OCI-LY3 (cell line): ENCODE results near the gene IL1RAPL1.

Source experiments
- H2AFZ ChIP-seq: fragments of 200-600, 300-600 bp; shearing (Covaris generic); 2 replicates; pipeline ENCODE4 v1.6.0; 2014; ENCODE audit warnings: antibody characterized with exemption, low read depth, low read length
- H3K27ac ChIP-seq: fragments of 200-600, 300-600 bp; sonication (generic); 2 replicates; pipeline ENCODE4 v1.5.1; 2014; ENCODE audit warnings: mild to moderate bottlenecking, low read length, moderate library complexity, mixed read lengths
- H3K27me3 ChIP-seq: fragments of 200-600, 300-600 bp; sonication (generic); 2 replicates; pipeline ENCODE4 v1.6.1; 2014; ENCODE audit warnings: low read depth, low read length, mixed read lengths
- H3K36me3 ChIP-seq: fragments of 200-600, 300-600 bp; sonication (generic); replicated peaks from 2 replicates; pipeline ENCODE3; 2014; ENCODE audit warnings: low read depth, low read length, mixed read lengths
- H3K4me1 ChIP-seq: fragments of 300-600, 200-600 bp; sonication (generic); 2 replicates; pipeline ENCODE4 v1.6.1; 2014; ENCODE audit warnings: low read length, mixed read lengths
- H3K4me2 ChIP-seq: fragments of 200-600, 300-600 bp; sonication (generic); 2 replicates; pipeline ENCODE4 v1.6.1; 2014; ENCODE audit warnings: low read length, mixed read lengths
- H3K4me3 ChIP-seq: fragments of 300-600, 200-600 bp; sonication (generic); 2 replicates; pipeline ENCODE4 v1.5.1; 2014; ENCODE audit warnings: antibody characterized with exemption, mild to moderate bottlenecking, low read length, moderate library complexity
- H3K79me2 ChIP-seq: fragments of 300-600, 200-600 bp; shearing (Covaris generic); 2 replicates; pipeline ENCODE4 v1.6.1; 2014; ENCODE audit warnings: mild to moderate bottlenecking, low read length, mixed read lengths
- H3K9ac ChIP-seq: fragments of 300-600, 200-600 bp; shearing (Covaris generic); 2 replicates; pipeline ENCODE4 v1.6.0; 2014; ENCODE audit warnings: mild to moderate bottlenecking, low read length, moderate library complexity
- H3K9me3 ChIP-seq: fragments of 200-600, 300-600 bp; shearing (Covaris generic); 2 replicates; pipeline ENCODE4 v1.6.1; 2014; ENCODE audit warnings: low read length, mixed read lengths; ENCODE audit not compliant: insufficient read depth
- H4K20me1 ChIP-seq: fragments of 200-600, 300-600 bp; sonication (generic); 2 replicates; pipeline ENCODE4 v1.6.1; 2016; ENCODE audit warnings: low read length, mixed read lengths; ENCODE audit not compliant: insufficient read depth
- CTCF ChIP-seq: fragments of 200-600, 300-600 bp; sonication (generic); IDR thresholded peaks from 2 replicates; pipeline ENCODE4 v1.5.1; 2014; ENCODE audit warnings: antibody characterized with exemption, low read length, low read depth
- EZH2phosphoT487 ChIP-seq: fragments of 200-600 bp; shearing (Covaris generic); IDR thresholded peaks from 2 replicates; pipeline ENCODE4 v1.6.1; 2018; ENCODE audit warnings: antibody characterized with exemption, mixed run types, low read depth

Gene IL1RAPL1

GRCh38 chrX:29043746-29044145 is 456.5 kb downstream of the IL1RAPL1 start:
- no peaks in the 10 kb centered on the region for H3K27me3 ChIP-seq
- TF ChIP-seq EZH2phosphoT487: no peak
- no peak for TF ChIP-seq CTCF
- no peak overlapping the region for H3K9ac ChIP-seq
- no peaks in the 10 kb centered on the region for H3K79me2 ChIP-seq
- H3K27ac ChIP-seq: no peak overlapping the region
- H3K9me3 ChIP-seq: no peaks in the 10 kb centered on the region
- H3K36me3 ChIP-seq: no peaks in the 10 kb centered on the region
- H4K20me1 ChIP-seq: no peaks in the 10 kb centered on the region
- H3K4me1 ChIP-seq: peaks cover 4% of the 10 kb centered on the region; the same call in 1 of the 2 replicates
- H2AFZ ChIP-seq: no peak overlapping the region
- no peak overlapping the region for H3K4me2 ChIP-seq
- no peak overlapping the region for H3K4me3 ChIP-seq

- H3K9ac ChIP-seq: no peak overlapping the region
- H3K79me2 ChIP-seq: no peaks in the 10 kb centered on the region
- peak overlapping the region; percentile 30; the same call in 1 of the 2 replicates for H3K4me2 ChIP-seq
- no peaks in the 10 kb centered on the region for H3K36me3 ChIP-seq
- H2AFZ ChIP-seq: peak overlapping the region; percentile 87
- no peak overlapping the region for H3K27ac ChIP-seq
- TF ChIP-seq CTCF (peak; percentile 39), EZH2phosphoT487 (no peak)
- no peaks in the 10 kb centered on the region for H4K20me1 ChIP-seq
- H3K9me3 ChIP-seq: no peaks in the 10 kb centered on the region
- no peaks in the 10 kb centered on the region for H3K27me3 ChIP-seq
- H3K4me1 ChIP-seq: peaks cover 4% of the 10 kb centered on the region; the same call in 1 of the 2 replicates
- no peak overlapping the region for H3K4me3 ChIP-seq
Observed at GRCh38 chrX:29044423-29045184, 457.4 kb downstream of the IL1RAPL1 start.

GRCh38 chrX:29065477-29065876 is 478.2 kb downstream of the IL1RAPL1 start:
- no peaks in the 10 kb centered on the region for H3K27me3 ChIP-seq
- peaks cover 3% of the 10 kb centered on the region for H3K36me3 ChIP-seq
- H4K20me1 ChIP-seq: no peaks in the 10 kb centered on the region
- H3K27ac ChIP-seq: no peak overlapping the region
- no peaks in the 10 kb centered on the region for H3K4me1 ChIP-seq
- no peak overlapping the region for H3K4me3 ChIP-seq
- no peak overlapping the region for H3K4me2 ChIP-seq
- no peak overlapping the region for H3K9ac ChIP-seq
- TF ChIP-seq EZH2phosphoT487 (no peak), CTCF (no peak)
- no peaks in the 10 kb centered on the region for H3K9me3 ChIP-seq
- H2AFZ ChIP-seq: no peak overlapping the region
- H3K79me2 ChIP-seq: no peaks in the 10 kb centered on the region

- Histone ChIP-seq H3K79me2 (no peaks in the 10 kb centered on the region), H4K20me1 (no peaks in the 10 kb centered on the region), H3K4me2 (no peak overlapping the region), H3K27ac (no peak overlapping the region), H3K4me3 (no peak overlapping the region), H3K27me3 (no peaks in the 10 kb centered on the region), H3K9ac (no peak overlapping the region), H3K9me3 (no peaks in the 10 kb centered on the region), H2AFZ (no peak overlapping the region), H3K36me3 (peaks cover 3% of the 10 kb centered on the region), H3K4me1 (no peaks in the 10 kb centered on the region)
- TF ChIP-seq EZH2phosphoT487 (no peak), CTCF (no peak)
Observed at GRCh38 chrX:29066516-29066915, 479.3 kb downstream of the IL1RAPL1 start.
